HEK293 (cell line): ENCODE data around the gene GPR4.

Source experiments
- CTCF ChIA-PET: fragments of 350-600 bp; formaldehyde crosslinking; extraction: SDS; loops from one replicate; lab custom pipeline; 2021; ENCODE audit warnings: antibody characterized with exemption; lab: Yijun Ruan, JAX
- POLR2A ChIA-PET: fragments of 300-600 bp; formaldehyde crosslinking; extraction: SDS; loops from one replicate; lab custom pipeline; 2020; ENCODE audit warnings: antibody characterized with exemption, inconsistent platforms; lab: Yijun Ruan, JAX
- H3K27ac ChIP-seq: fragments of 200-500 bp; sonication (Bioruptor generic); 2 replicates; pipeline ENCODE4 v1.5.1; 2014; ENCODE audit warnings: low read depth, low read length, control low read depth, inconsistent platforms; ENCODE audit errors: extremely low read depth
- H3K36me3 ChIP-seq, 2 experiments: fragments of 200-500 bp in 1 of 2; sonication (Bioruptor generic) in 1 of 2; 1 replicate in 1 of 2; 2 replicates in 1 of 2; pipeline ENCODE4 v1.5.1; 2014 to 2017; ENCODE audit warnings: inconsistent platforms in 2 of 2, low read length in 2 of 2; ENCODE audit not compliant: control insufficient read depth in 2 of 2, insufficient read depth in 1 of 2
- H3K4me1 ChIP-seq: fragments of 200-500 bp; sonication (Bioruptor generic); 2 replicates; pipeline ENCODE4 v1.5.1; 2014; ENCODE audit warnings: mild to moderate bottlenecking, low read length, inconsistent platforms; ENCODE audit not compliant: control insufficient read depth, insufficient read depth
- H3K4me3 ChIP-seq: 2 replicates; pipeline ENCODE4 v1.5.1; 2011; ENCODE audit warnings: low read depth, mild to moderate bottlenecking, control low read depth, low read length, moderate library complexity
- H3K9me3 ChIP-seq: fragments of 200-500 bp; sonication (Bioruptor generic); 2 replicates; pipeline ENCODE4 v1.5.1; 2014; ENCODE audit warnings: low read depth, low read length, inconsistent platforms; ENCODE audit not compliant: control insufficient read depth, insufficient read depth
- GLIS2 ChIP-seq: fragments of 450-650 bp; formaldehyde crosslinking; IDR thresholded peaks from 2 replicates; pipeline ENCODE4 v1.5.1; 2016; ENCODE audit warnings: missing biosample characterization, missing genetic modification characterization
- KLF1 ChIP-seq: fragments of 450-650 bp; formaldehyde crosslinking; IDR thresholded peaks from 2 replicates; pipeline ENCODE4 v1.5.1; 2016; ENCODE audit warnings: missing biosample characterization, missing genetic modification characterization
- KLF7 ChIP-seq: fragments of 450-650 bp; formaldehyde crosslinking; IDR thresholded peaks from 2 replicates; pipeline ENCODE4 v1.5.1; 2016; ENCODE audit warnings: missing biosample characterization, missing genetic modification characterization, borderline replicate concordance
- SP2 ChIP-seq: fragments of 450-650 bp; formaldehyde crosslinking; IDR thresholded peaks from 2 replicates; pipeline ENCODE4 v1.5.1; 2016; ENCODE audit warnings: missing biosample characterization, missing genetic modification characterization
- ZBTB8A ChIP-seq: fragments of 450-650 bp; formaldehyde crosslinking; IDR thresholded peaks from 2 replicates; pipeline ENCODE4 v1.5.1; 2016; ENCODE audit warnings: missing biosample characterization, missing genetic modification characterization
- ZNF146 ChIP-seq: fragments of 450-650 bp; formaldehyde crosslinking; IDR thresholded peaks from 2 replicates; pipeline ENCODE4 v1.5.1; 2016; ENCODE audit warnings: missing biosample characterization, missing genetic modification characterization
- ZNF184 ChIP-seq: fragments of 450-650 bp; IDR thresholded peaks from 2 replicates; pipeline ENCODE4 v1.5.1; 2018; ENCODE audit warnings: missing biosample characterization, mild to moderate bottlenecking, missing genetic modification characterization
- ZNF211 ChIP-seq: fragments of 450-650 bp; formaldehyde crosslinking; IDR thresholded peaks from 2 replicates; pipeline ENCODE4 v1.5.1; 2016; ENCODE audit warnings: low read depth, missing biosample characterization, missing genetic modification characterization
- ZNF23 ChIP-seq: fragments of 450-650 bp; formaldehyde crosslinking; IDR thresholded peaks from 2 replicates; pipeline ENCODE4 v1.5.1; 2016; ENCODE audit warnings: missing biosample characterization, missing genetic modification characterization, borderline replicate concordance
- ZNF302 ChIP-seq: fragments of 450-650 bp; formaldehyde crosslinking; IDR thresholded peaks from 2 replicates; pipeline ENCODE4 v1.5.1; 2016; ENCODE audit warnings: missing biosample characterization, missing genetic modification characterization, low read depth
- ZNF335 ChIP-seq: fragments of 450-650 bp; formaldehyde crosslinking; conservative IDR thresholded peaks from 2 replicates; pipeline ENCODE4 v1.5.1; 2016; ENCODE audit warnings: missing biosample characterization, missing genetic modification characterization
- ZNF510 ChIP-seq: fragments of 450-650 bp; formaldehyde crosslinking; IDR thresholded peaks from 2 replicates; pipeline ENCODE4 v1.5.1; 2018; ENCODE audit warnings: mild to moderate bottlenecking, missing genetic modification characterization, missing biosample characterization; ENCODE audit not compliant: insufficient replicate concordance
- ZNF560 ChIP-seq: fragments of 450-650 bp; formaldehyde crosslinking; IDR thresholded peaks from 2 replicates; pipeline ENCODE4 v1.5.1; 2017; ENCODE audit warnings: missing biosample characterization, missing genetic modification characterization, borderline replicate concordance
- ZNF768 ChIP-seq: fragments of 450-650 bp; formaldehyde crosslinking; IDR thresholded peaks from 2 replicates; pipeline ENCODE4 v1.5.1; 2018; ENCODE audit warnings: missing biosample characterization, mild to moderate bottlenecking, missing genetic modification characterization
- ZNF843 ChIP-seq: fragments of 450-650 bp; formaldehyde crosslinking; IDR thresholded peaks from 2 replicates; pipeline ENCODE4 v1.5.1; 2016; ENCODE audit warnings: missing biosample characterization, missing genetic modification characterization
- TF ChIP-seq, protein P1 (sequence below): sonication (generic); formaldehyde crosslinking; IDR thresholded peaks from 2 replicates; pipeline ENCODE4 v1.8.1; 2022; ENCODE audit warnings: mild to moderate bottlenecking, moderate library complexity, missing genetic modification reagents
- TF ChIP-seq, protein P2 (sequence below): fragments of 450-650 bp; IDR thresholded peaks from 2 replicates; pipeline ENCODE4 v1.5.1; 2018; ENCODE audit warnings: missing biosample characterization, missing genetic modification characterization
- TF ChIP-seq, protein P3 (sequence below): fragments of 450-650 bp; formaldehyde crosslinking; IDR thresholded peaks from 2 replicates; pipeline ENCODE4 v1.5.1; 2017; ENCODE audit warnings: missing biosample characterization, mild to moderate bottlenecking, missing genetic modification characterization, moderate library complexity
- TF ChIP-seq, protein P4 (sequence below): fragments of 450-650 bp; formaldehyde crosslinking; IDR thresholded peaks from 2 replicates; pipeline ENCODE4 v1.5.1; 2016; ENCODE audit warnings: missing biosample characterization, missing genetic modification characterization
- TF ChIP-seq, protein P5 (sequence below): fragments of 450-650 bp; formaldehyde crosslinking; IDR thresholded peaks from 2 replicates; pipeline ENCODE4 v1.5.1; 2016; ENCODE audit warnings: missing biosample characterization, missing genetic modification characterization, low read depth
- TF ChIP-seq, protein P6 (sequence below): fragments of 450-650 bp; formaldehyde crosslinking; IDR thresholded peaks from 2 replicates; pipeline ENCODE4 v1.5.1; 2016; ENCODE audit warnings: missing biosample characterization, missing genetic modification characterization
- TF ChIP-seq, protein P7 (sequence below): fragments of 450-650 bp; formaldehyde crosslinking; IDR thresholded peaks from 2 replicates; pipeline ENCODE4 v1.5.1; 2016; ENCODE audit warnings: missing biosample characterization, missing genetic modification characterization

Gene GPR4

DNA sequence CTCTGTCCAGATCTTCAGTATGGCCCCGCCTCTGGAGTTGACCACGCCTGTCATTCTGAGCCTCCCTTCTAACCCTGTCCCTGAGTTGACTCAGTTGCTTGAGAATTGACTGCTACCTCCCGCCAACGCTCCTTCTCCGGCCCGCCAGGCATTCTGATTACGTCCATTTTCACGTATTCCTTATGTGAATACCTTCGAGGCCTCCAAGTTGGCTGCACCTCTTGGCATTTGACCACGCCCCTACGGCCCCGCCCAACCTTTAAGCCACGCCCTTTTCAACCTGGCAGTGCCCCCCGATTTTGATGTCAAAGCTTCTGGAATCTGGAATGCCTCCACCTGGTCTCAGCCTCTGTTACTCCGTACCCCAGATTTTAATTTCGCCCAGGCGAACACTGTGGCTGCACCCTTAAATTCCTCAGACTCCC lies 38.8 kb upstream of the GPR4 start (continued):
- peak; percentile 56; the same call in 1 of the 2 replicates for TF ChIP-seq KLF7 (tag by site-specific recombination)
- TF ChIP-seq, protein P1, sequence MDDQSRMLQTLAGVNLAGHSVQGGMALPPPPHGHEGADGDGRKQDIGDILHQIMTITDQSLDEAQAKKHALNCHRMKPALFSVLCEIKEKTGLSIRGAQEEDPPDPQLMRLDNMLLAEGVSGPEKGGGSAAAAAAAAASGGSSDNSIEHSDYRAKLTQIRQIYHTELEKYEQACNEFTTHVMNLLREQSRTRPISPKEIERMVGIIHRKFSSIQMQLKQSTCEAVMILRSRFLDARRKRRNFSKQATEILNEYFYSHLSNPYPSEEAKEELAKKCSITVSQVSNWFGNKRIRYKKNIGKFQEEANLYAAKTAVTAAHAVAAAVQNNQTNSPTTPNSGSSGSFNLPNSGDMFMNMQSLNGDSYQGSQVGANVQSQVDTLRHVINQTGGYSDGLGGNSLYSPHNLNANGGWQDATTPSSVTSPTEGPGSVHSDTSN (CRISPR knock-in tag) = no peak
- TF ChIP-seq, protein P2, sequence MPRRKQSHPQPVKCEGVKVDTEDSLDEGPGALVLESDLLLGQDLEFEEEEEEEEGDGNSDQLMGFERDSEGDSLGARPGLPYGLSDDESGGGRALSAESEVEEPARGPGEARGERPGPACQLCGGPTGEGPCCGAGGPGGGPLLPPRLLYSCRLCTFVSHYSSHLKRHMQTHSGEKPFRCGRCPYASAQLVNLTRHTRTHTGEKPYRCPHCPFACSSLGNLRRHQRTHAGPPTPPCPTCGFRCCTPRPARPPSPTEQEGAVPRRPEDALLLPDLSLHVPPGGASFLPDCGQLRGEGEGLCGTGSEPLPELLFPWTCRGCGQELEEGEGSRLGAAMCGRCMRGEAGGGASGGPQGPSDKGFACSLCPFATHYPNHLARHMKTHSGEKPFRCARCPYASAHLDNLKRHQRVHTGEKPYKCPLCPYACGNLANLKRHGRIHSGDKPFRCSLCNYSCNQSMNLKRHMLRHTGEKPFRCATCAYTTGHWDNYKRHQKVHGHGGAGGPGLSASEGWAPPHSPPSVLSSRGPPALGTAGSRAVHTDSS (tag by site-specific recombination) = no peak
- no peak for TF ChIP-seq ZNF211 (tag by site-specific recombination)
- TF ChIP-seq, protein P3, sequence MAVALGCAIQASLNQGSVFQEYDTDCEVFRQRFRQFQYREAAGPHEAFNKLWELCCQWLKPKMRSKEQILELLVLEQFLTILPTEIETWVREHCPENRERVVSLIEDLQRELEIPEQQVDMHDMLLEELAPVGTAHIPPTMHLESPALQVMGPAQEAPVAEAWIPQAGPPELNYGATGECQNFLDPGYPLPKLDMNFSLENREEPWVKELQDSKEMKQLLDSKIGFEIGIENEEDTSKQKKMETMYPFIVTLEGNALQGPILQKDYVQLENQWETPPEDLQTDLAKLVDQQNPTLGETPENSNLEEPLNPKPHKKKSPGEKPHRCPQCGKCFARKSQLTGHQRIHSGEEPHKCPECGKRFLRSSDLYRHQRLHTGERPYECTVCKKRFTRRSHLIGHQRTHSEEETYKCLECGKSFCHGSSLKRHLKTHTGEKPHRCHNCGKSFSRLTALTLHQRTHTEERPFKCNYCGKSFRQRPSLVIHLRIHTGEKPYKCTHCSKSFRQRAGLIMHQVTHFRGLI = peak; percentile 51; the same call in 1 of the 2 replicates
- TF ChIP-seq ZNF560 (tag by site-specific recombination) = no peak
- TF ChIP-seq ZNF843 (tag by site-specific recombination) = no peak
- TF ChIP-seq ZNF510 (tag by site-specific recombination) = no peak
- TF ChIP-seq, protein P4, sequence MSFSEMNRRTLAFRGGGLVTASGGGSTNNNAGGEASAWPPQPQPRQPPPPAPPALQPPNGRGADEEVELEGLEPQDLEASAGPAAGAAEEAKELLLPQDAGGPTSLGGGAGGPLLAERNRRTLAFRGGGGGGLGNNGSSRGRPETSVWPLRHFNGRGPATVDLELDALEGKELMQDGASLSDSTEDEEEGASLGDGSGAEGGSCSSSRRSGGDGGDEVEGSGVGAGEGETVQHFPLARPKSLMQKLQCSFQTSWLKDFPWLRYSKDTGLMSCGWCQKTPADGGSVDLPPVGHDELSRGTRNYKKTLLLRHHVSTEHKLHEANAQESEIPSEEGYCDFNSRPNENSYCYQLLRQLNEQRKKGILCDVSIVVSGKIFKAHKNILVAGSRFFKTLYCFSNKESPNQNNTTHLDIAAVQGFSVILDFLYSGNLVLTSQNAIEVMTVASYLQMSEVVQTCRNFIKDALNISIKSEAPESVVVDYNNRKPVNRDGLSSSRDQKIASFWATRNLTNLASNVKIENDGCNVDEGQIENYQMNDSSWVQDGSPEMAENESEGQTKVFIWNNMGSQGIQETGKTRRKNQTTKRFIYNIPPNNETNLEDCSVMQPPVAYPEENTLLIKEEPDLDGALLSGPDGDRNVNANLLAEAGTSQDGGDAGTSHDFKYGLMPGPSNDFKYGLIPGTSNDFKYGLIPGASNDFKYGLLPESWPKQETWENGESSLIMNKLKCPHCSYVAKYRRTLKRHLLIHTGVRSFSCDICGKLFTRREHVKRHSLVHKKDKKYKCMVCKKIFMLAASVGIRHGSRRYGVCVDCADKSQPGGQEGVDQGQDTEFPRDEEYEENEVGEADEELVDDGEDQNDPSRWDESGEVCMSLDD (tag by site-specific recombination) = peak; percentile 66; the same call in 1 of the 2 replicates
- no peak for TF ChIP-seq SP2 (tag by site-specific recombination)
- TF ChIP-seq ZNF302 (tag by site-specific recombination) = no peak
- TF ChIP-seq, protein P5, sequence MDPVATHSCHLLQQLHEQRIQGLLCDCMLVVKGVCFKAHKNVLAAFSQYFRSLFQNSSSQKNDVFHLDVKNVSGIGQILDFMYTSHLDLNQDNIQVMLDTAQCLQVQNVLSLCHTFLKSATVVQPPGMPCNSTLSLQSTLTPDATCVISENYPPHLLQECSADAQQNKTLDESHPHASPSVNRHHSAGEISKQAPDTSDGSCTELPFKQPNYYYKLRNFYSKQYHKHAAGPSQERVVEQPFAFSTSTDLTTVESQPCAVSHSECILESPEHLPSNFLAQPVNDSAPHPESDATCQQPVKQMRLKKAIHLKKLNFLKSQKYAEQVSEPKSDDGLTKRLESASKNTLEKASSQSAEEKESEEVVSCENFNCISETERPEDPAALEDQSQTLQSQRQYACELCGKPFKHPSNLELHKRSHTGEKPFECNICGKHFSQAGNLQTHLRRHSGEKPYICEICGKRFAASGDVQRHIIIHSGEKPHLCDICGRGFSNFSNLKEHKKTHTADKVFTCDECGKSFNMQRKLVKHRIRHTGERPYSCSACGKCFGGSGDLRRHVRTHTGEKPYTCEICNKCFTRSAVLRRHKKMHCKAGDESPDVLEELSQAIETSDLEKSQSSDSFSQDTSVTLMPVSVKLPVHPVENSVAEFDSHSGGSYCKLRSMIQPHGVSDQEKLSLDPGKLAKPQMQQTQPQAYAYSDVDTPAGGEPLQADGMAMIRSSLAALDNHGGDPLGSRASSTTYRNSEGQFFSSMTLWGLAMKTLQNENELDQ = no peak

DNA sequence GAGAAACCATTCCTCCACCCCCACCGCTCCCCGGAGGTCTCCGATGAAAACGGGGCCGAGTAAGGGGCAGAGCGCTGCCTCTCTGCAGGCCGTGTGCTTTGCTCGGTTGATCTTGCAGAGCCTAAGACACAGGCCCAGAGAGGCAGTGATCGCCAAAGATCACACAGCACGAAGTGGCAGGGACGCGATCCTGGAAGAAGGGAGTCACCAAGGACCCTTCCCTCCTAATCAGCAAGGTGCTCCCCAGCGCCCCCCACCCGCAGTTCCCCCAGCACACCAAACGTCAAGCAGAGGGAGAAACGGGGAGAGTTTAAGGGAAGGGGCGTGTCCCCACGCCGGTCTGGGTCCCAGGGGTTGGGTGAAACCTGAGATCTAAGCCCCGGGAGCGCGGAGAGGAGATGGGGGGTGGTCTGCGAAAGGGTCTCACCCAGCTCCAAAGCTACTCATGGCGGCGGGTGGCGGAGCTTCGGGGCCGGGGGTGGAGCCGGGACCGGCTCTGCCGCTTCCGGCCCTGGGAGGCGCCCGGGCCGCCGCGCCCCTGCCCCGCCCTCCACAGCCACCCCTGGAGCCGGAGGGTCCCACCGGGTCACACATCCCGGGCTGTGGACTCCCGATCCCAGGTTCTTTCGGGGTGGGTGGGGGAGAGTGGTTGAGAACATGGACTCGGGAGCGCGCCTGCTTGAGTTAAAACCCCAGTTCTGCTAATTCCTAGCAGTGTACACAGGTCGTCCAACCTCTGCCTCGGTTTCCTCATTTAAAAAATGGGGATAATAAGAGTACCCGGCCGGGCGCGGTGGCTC lies 37.1 kb upstream of the GPR4 start, which contains the start of gene EML2:
Gene EML2, minus strand, starts transcription at position 468 of the 800 bp plus-strand sequence. Its CDS starts 21 bp downstream, at position 447.
- ChIA-PET CTCF (interaction anchor here (0.5 to 7.8 kb wide), 10 partner anchors 7 to 1317 kb away, joined by 3 to 155 read pairs (median 4); partner anchors contain the start of gene GPR4), POLR2A (interaction anchor here (0.6 to 1.9 kb wide), 3 partner anchors 25 to 113 kb away, joined by 3 to 7 read pairs (median 6); partner anchors contain the start of genes QPCTL and SNRPD2)
- Histone ChIP-seq H3K4me1 (peaks cover 15% of the 10 kb centered on the region), H3K27ac (peak within 1 kb of the TSS; percentile 17; the same call in 1 of the 2 replicates), H3K9me3 (no peaks in the 10 kb centered on the region), H3K4me3 (peak within 1 kb of the TSS; percentile 72), H3K36me3 (no peaks in the 10 kb centered on the region; a peak in 1 of 3 replicates)
- TF ChIP-seq, protein P6, sequence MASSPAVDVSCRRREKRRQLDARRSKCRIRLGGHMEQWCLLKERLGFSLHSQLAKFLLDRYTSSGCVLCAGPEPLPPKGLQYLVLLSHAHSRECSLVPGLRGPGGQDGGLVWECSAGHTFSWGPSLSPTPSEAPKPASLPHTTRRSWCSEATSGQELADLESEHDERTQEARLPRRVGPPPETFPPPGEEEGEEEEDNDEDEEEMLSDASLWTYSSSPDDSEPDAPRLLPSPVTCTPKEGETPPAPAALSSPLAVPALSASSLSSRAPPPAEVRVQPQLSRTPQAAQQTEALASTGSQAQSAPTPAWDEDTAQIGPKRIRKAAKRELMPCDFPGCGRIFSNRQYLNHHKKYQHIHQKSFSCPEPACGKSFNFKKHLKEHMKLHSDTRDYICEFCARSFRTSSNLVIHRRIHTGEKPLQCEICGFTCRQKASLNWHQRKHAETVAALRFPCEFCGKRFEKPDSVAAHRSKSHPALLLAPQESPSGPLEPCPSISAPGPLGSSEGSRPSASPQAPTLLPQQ = peak; percentile 79; the same call in 1 of the 2 replicates
- TF ChIP-seq GLIS2 (tag by site-specific recombination) (peak; percentile 84), ZBTB8A (tag by site-specific recombination) (no peak), KLF1 (tag by site-specific recombination) (peak; percentile 73; the same call in 1 of the 2 replicates), ZNF768 (tag by site-specific recombination) (peak; percentile 98), ZNF146 (no peak), ZNF335 (tag by site-specific recombination) (peak; percentile 57), ZNF23 (tag by site-specific recombination) (no peak), ZNF184 (no peak)
- TF ChIP-seq, protein P7, sequence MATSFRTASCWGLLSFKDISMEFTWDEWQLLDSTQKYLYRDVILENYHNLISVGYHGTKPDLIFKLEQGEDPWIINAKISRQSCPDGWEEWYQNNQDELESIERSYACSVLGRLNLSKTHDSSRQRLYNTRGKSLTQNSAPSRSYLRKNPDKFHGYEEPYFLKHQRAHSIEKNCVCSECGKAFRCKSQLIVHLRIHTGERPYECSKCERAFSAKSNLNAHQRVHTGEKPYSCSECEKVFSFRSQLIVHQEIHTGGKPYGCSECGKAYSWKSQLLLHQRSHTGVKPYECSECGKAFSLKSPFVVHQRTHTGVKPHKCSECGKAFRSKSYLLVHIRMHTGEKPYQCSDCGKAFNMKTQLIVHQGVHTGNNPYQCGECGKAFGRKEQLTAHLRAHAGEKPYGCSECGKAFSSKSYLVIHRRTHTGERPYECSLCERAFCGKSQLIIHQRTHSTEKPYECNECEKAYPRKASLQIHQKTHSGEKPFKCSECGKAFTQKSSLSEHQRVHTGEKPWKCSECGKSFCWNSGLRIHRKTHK (tag by site-specific recombination) = no peak
